Ovary (tissue), 9 donors: ENCODE measurements around the gene XG. TPM values are rescaled to one million over a fixed set of nuclear protein-coding genes. Genes with fewer than 3 reads are reported as not detected.
"Not testable (repeated sequence)": the region's sequence is repeated elsewhere in the genome, so short reads cannot be mapped to it uniquely, and the experiment has no call there.

Experiments
- DNase-seq, 5 donors: peaks; one replicate each; pipeline ENCODE4 v3.0.0-alpha.2; 2019 to 2020
- H3K27ac ChIP-seq, 2 donors: fragments of 200-600 bp; one replicate each; pipeline versions ENCODE4 v1.5.1 to v1.8.0; 2019 to 2022
- H3K27me3 ChIP-seq: fragments of 200-600 bp; one replicate; pipeline ENCODE4 v1.8.0; 2022
- H3K36me3 ChIP-seq: fragments of 200-600 bp; sonication (generic); one replicate; pipeline ENCODE4 v1.5.1; 2019
- H3K4me1 ChIP-seq: one replicate; pipeline ENCODE4 v1.8.1; 2013; ENCODE audit warnings: mild to moderate bottlenecking, moderate library complexity; ENCODE audit not compliant: insufficient read depth
- H3K4me3 ChIP-seq: fragments of 200-600 bp; sonication (generic); one replicate; pipeline ENCODE4 v1.5.1; 2017
- H3K9me3 ChIP-seq, 2 donors: fragments of 200-600 bp in 1 of 2; sonication (generic) in 1 of 2; one replicate each; pipeline versions ENCODE4 v1.5.1 to v1.8.1; 2013 to 2019; ENCODE audit warnings: mild to moderate bottlenecking in 1 of 2, moderate library complexity in 1 of 2
- CTCF ChIP-seq, 3 donors: fragments of 450-650 bp in 2 of 3; fragments of 200-600 bp in 1 of 3; IDR thresholded peaks; one replicate each; pipeline versions ENCODE4 v1.5.1 to v1.8.0; 2016 to 2022; ENCODE audit warnings: antibody characterized with exemption in 3 of 3, mild to moderate bottlenecking in 1 of 3
- EP300 ChIP-seq: sonication (generic); formaldehyde crosslinking; IDR thresholded peaks from one replicate; pipeline ENCODE4 v1.6.1; 2017; ENCODE audit warnings: antibody characterized with exemption
- POLR2A ChIP-seq: fragments of 450-650 bp; IDR thresholded peaks from one replicate; pipeline ENCODE4 v1.6.1; 2017; ENCODE audit warnings: antibody characterized with exemption, mild to moderate bottlenecking, moderate library complexity
- WGBS, 3 donors: extraction: QIAGEN DNeasy Blood & Tissue Kit in 1 of 3; methylation state at CpG; one replicate each; pipeline versions ENCODE4 v1.1.5 to v1.1.7; 2013 to 2017; 5-methylcytosine and 5-hydroxymethylcytosine counted together
- intact Hi-C, 4 donors: fragments of 100-400 bp; cut with DNase I; formaldehyde crosslinking; loops; one replicate each; pipeline versions ENCODE4 v1.11.0 to v1.15.1; 2022 to 2023
- polyA plus RNA-seq, 2 donors: library from polyadenylated mRNA; stranded (reverse); fragments of 200-250 nt in 1 of 2; fragments of 350-450 nt in 1 of 2; fragmentation: Illumina TruSeq in 1 of 2; extraction: RNeasy Lipid Tissue Mini Kit (QIAGEN cat#74804) in 1 of 2; gene quantifications; one replicate each; pipeline ENCODE4 v1.2.3, GENCODE V29; 2013 to 2014
- total RNA-seq, 7 donors: library from RNA; depleted of rRNA in 2 of 7; stranded (reverse); fragments of >200 nt in 2 of 7; fragmentation: NEBNext Ultra II Directional in 3 of 7; extraction: Animal tissue kit (Norgen Biotek cat#: 25700) in 3 of 7; gene quantifications; one replicate each; pipeline versions ENCODE4 v1.1.0 to v1.2.4, GENCODE V29; 2016 to 2023
- donor health status: DM: no; HTN: no; CAD: no; lungs with moderate emphysema.
- donor health status: DM: no; HTN: no; CAD: no.
- donor health status: Bipolar disorder and iron deficiency.
- donor health status: DM: yes; HTN: yes; CAD: no.
- donor health status: DM: no; HTN: no; CAD: no.
- donor health status: DM: yes; HTN: yes; CAD: no.

Gene XG
- total and polyA plus RNA-seq, 9 donors: 0.15 to 0.98 (median 0.27) TPM; not detected in 2

GRCh38 chrX:2774057-2774456, 22.2 kb downstream of the XG start:
- H3K27me3 ChIP-seq: no peaks in the 10 kb centered on the region
- H3K4me3 ChIP-seq: no peak overlapping the region

GRCh38 chrX:2774776-2775175, 22.9 kb downstream of the XG start:
- Histone ChIP-seq H3K27me3 (no peaks in the 10 kb centered on the region), H3K4me3 (no peak overlapping the region), H3K4me1 (no peaks in the 10 kb centered on the region), H3K27ac (no peak overlapping the region), H3K9me3 (no peaks in the 10 kb centered on the region), H3K36me3 (no peaks in the 10 kb centered on the region)
- TF ChIP-seq POLR2A: no peak
- no peak for TF ChIP-seq EP300
- no peak for TF ChIP-seq CTCF (IDR thresholded peaks at IDR 0.05)
- intact Hi-C loops: no loop called here
- DNase-seq: no peak
- WGBS, 3 donors: 96 to 97% (median 97%) methylated on average over 3 of the region's 3 CpGs

More at GRCh38 chrX:2774057-2774456, 22.2 kb downstream of the XG start:
- Histone ChIP-seq H3K36me3 (no peaks in the 10 kb centered on the region), H3K4me1 (no peaks in the 10 kb centered on the region), H3K27ac (no peak overlapping the region), H3K9me3 (no peaks in the 10 kb centered on the region)
- TF ChIP-seq CTCF (IDR thresholded peaks at IDR 0.05): no peak
- TF ChIP-seq POLR2A: no peak
- no peak for TF ChIP-seq EP300
- DNase-seq: no peak
- intact Hi-C loops: no loop called here
- 75 to 82% (median 79%) methylated on average over 5 of the region's 5 CpGs for WGBS, 3 donors

DNA sequence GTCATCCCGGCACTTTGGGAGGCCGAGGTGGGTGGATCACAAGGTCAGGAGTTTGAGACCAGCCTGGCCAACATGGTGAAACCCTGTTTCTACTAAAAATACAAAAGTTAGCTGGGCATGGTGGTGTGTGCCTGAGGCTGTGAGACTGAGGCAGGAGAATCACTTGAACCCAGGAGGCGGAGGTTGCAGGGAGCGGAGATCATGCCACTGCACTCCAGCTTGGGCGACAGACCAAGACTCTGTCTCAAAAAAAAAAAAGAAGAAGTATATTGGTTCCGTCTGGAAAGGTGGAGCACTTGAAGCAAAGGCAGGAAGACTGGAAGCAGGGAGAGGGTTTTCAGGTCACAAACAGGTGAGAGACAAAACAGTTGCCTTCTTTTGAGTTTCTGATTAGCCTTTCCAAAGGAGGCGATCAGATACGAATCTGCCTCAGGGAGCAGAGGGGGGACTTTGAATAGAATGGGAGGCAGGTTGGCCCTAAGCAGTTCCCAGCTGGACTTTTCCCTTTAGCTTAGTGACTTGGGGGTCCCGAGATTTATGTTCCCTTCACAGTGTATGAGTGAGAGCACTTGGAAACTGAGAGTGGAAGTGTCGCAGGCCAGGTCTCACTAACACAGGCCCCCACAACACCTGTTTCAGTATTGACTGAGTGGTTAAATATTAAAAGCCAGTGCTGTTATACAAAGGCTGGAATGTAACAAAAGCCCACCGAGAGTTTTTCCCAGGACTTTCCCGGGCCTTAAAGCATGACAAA, 28.8 kb downstream of the XG start:
- H3K4me1 ChIP-seq, H3K27me3 ChIP-seq, DNase-seq, H3K27ac ChIP-seq, intact Hi-C loops, H3K4me3 ChIP-seq, H3K36me3 ChIP-seq, H3K9me3 ChIP-seq: not testable (repeated sequence)
- WGBS, 3 donors: 72 to 79% (median 73%) methylated on average over 12 of the region's 12 CpGs

GRCh38 chrX:2781226-2781571, 29.4 kb downstream of the XG start:
- TF ChIP-seq POLR2A (no peak), EP300 (no peak), CTCF (IDR thresholded peaks at IDR 0.05) (no peak)
- DNase-seq: no peak
- Histone ChIP-seq H3K4me3 (no peak overlapping the region), H3K27ac (no peak overlapping the region), H3K4me1 (no peaks in the 10 kb centered on the region), H3K36me3 (no peaks in the 10 kb centered on the region), H3K27me3 (no peaks in the 10 kb centered on the region), H3K9me3 (no peaks in the 10 kb centered on the region)
- WGBS, 3 donors: 86 to 96% (median 89%) methylated on average over 1 of the region's 1 CpG
- intact Hi-C loops: no loop called here

DNA sequence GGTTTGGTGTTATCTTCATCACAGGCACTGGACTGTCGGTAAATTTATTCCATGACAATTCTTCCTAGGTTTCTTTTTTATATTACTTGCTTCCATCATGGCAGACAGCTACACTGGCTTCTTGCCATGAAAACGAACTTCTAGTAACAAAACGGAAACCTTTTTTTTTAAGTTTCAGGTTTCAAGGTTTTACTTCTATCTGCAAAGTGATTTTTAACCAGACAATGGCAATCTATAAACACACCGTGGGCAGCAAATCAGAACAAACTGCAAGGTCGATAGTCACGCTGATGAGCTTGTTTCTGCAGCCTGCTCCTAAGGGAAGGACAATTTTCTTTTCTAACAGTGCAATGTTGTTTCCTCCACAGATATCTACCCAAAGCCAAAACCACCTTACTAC, 29.9 kb downstream of the XG start:
- DNase-seq: no peak
- intact Hi-C loops: no loop called here
- no peak overlapping the region for H3K27ac ChIP-seq
- 12 to 22% (median 17%) methylated on average over 6 of the region's 6 CpGs for WGBS, 3 donors
- H3K4me1 ChIP-seq: no peaks in the 10 kb centered on the region
- H3K9me3 ChIP-seq: no peaks in the 10 kb centered on the region
- TF ChIP-seq EP300 (no peak), CTCF (IDR thresholded peaks at IDR 0.05) (no peak), POLR2A (no peak)
- H3K4me3 ChIP-seq: no peak overlapping the region
- H3K36me3 ChIP-seq: no peaks in the 10 kb centered on the region
- H3K27me3 ChIP-seq: no peaks in the 10 kb centered on the region
